PC-9 (cell line): ENCODE measurements around the gene CENPP. TPM values are rescaled to one million over a fixed set of nuclear protein-coding genes. Genes with fewer than 3 reads are reported as not detected.

Source experiments
- BruUV-seq: library from RNA; stranded (reverse); fragments of 400-500 nt; replicated peaks from 2 replicates; lab custom pipeline; 2021; lab: Mats Ljungman, UMichigan
- CTCF ChIA-PET: fragments of 300-600 bp; sonication (Branson Sonifier 250); formaldehyde crosslinking; loops from one replicate; lab custom pipeline; 2022; ENCODE audit warnings: antibody characterized with exemption; lab: Charles Lee
- POLR2A ChIA-PET: fragments of 300-600 bp; sonication (Branson Sonifier 250); formaldehyde crosslinking; loops from one replicate; lab custom pipeline; 2022; ENCODE audit warnings: antibody characterized with exemption; ENCODE audit not compliant: unreplicated experiment; lab: Charles Lee
- DNase-seq, 2 experiments: peaks; one replicate each; pipeline versions ENCODE4 v3.0.0 to v3.0.0-alpha.2; 2015 to 2022; ENCODE audit warnings: mixed read lengths in 1 of 2
- H2AFZ ChIP-seq: fragments of 200-600 bp; sonication (generic); 2 replicates; pipeline ENCODE4 v1.8.1; 2017; ENCODE audit warnings: antibody characterized with exemption
- H3F3A ChIP-seq: fragments of 200-600 bp; sonication (generic); 2 replicates; pipeline ENCODE4 v1.8.1; 2017; ENCODE audit warnings: antibody characterized with exemption, mild to moderate bottlenecking, low read depth; ENCODE audit not compliant: insufficient read depth
- H3K27ac ChIP-seq: fragments of 200-600 bp; sonication (generic); 2 replicates; pipeline ENCODE4 v1.6.1; 2016; ENCODE audit warnings: mixed run types
- H3K27me3 ChIP-seq: fragments of 200-600 bp; sonication (generic); 2 replicates; pipeline ENCODE4 v1.6.1; 2016; ENCODE audit warnings: low read depth, mixed run types; ENCODE audit not compliant: insufficient read depth
- H3K36me3 ChIP-seq: fragments of 200-600 bp; sonication (generic); 2 replicates; pipeline ENCODE4 v1.6.1; 2016; ENCODE audit warnings: low read depth, mixed run types
- H3K4me1 ChIP-seq: fragments of 200-600 bp; sonication (generic); replicated peaks from 2 replicates; pipeline ENCODE4 v1.6.1; 2016; ENCODE audit warnings: mixed run types; ENCODE audit not compliant: insufficient read depth
- H3K4me2 ChIP-seq: fragments of 200-600 bp; sonication (generic); 2 replicates; pipeline ENCODE4 v1.6.1; 2017; ENCODE audit warnings: mixed run types
- H3K4me3 ChIP-seq: fragments of 200-600 bp; sonication (generic); 2 replicates; pipeline ENCODE4 v1.6.1; 2016; ENCODE audit warnings: mixed run types
- H3K79me2 ChIP-seq: fragments of 200-600 bp; sonication (generic); 2 replicates; pipeline ENCODE4 v1.6.1; 2017; ENCODE audit warnings: low read depth, mixed run types
- H3K9me2 ChIP-seq: fragments of 200-600 bp; sonication (generic); 2 replicates; pipeline ENCODE4 v1.8.1; 2017; ENCODE audit warnings: mild to moderate bottlenecking; ENCODE audit not compliant: insufficient read depth
- H3K9me3 ChIP-seq: fragments of 200-600 bp; sonication (generic); 2 replicates; pipeline ENCODE4 v1.8.1; 2016; ENCODE audit warnings: low read depth; ENCODE audit not compliant: insufficient read depth
- H4K20me1 ChIP-seq: fragments of 200-600 bp; sonication (generic); 2 replicates; pipeline ENCODE4 v1.8.1; 2017; ENCODE audit not compliant: insufficient read depth
- EZH2 ChIP-seq: fragments of 200-600 bp; sonication (generic); IDR thresholded peaks from 2 replicates; pipeline ENCODE4 v1.8.0; 2017; ENCODE audit warnings: antibody characterized with exemption, low read depth
- intact Hi-C: fragments of 100-400 bp; cut with micrococcal nuclease; formaldehyde crosslinking; loops from one replicate; pipeline ENCODE4 v1.10.0; 2022; ENCODE audit not compliant: unreplicated experiment
- total RNA-seq: library from RNA; stranded (reverse); gene quantifications from 2 replicates; pipeline ENCODE4 v1.2.3, GENCODE V29; 2021
- TF ChIP-seq, protein P1 (sequence below): fragments of 200-600 bp; sonication (generic); conservative IDR thresholded peaks from 2 replicates; pipeline ENCODE4 v1.6.1; 2017; ENCODE audit warnings: mixed run types, antibody characterized with exemption, mild to moderate bottlenecking, moderate library complexity

The CENPP gene
- total RNA-seq, 1 experiment from 2014 or later = 10.0 TPM

GRCh38 chr9:92444841-92445240, 119.1 kb downstream of the CENPP start:
- Histone ChIP-seq H3K4me3 (no peak overlapping the region), H4K20me1 (no peaks in the 10 kb centered on the region), H3K27ac (no peak overlapping the region), H3K9me3 (no peaks in the 10 kb centered on the region), H3K79me2 (no peaks in the 10 kb centered on the region), H3K27me3 (no peaks in the 10 kb centered on the region), H3F3A (no peaks in the 10 kb centered on the region), H2AFZ (no peak overlapping the region), H3K36me3 (no peaks in the 10 kb centered on the region), H3K9me2 (no peaks in the 10 kb centered on the region), H3K4me2 (no peak overlapping the region), H3K4me1 (no peaks in the 10 kb centered on the region)
- intact Hi-C loops = no loop called here
- TF ChIP-seq, protein P1, sequence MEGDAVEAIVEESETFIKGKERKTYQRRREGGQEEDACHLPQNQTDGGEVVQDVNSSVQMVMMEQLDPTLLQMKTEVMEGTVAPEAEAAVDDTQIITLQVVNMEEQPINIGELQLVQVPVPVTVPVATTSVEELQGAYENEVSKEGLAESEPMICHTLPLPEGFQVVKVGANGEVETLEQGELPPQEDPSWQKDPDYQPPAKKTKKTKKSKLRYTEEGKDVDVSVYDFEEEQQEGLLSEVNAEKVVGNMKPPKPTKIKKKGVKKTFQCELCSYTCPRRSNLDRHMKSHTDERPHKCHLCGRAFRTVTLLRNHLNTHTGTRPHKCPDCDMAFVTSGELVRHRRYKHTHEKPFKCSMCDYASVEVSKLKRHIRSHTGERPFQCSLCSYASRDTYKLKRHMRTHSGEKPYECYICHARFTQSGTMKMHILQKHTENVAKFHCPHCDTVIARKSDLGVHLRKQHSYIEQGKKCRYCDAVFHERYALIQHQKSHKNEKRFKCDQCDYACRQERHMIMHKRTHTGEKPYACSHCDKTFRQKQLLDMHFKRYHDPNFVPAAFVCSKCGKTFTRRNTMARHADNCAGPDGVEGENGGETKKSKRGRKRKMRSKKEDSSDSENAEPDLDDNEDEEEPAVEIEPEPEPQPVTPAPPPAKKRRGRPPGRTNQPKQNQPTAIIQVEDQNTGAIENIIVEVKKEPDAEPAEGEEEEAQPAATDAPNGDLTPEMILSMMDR = no peak
- TF ChIP-seq EZH2 = no peak
- POLR2A ChIA-PET = no interaction called here
- no peak for DNase-seq
- CTCF ChIA-PET = no interaction called here
- BruUV-seq = no TSS peak

DNA sequence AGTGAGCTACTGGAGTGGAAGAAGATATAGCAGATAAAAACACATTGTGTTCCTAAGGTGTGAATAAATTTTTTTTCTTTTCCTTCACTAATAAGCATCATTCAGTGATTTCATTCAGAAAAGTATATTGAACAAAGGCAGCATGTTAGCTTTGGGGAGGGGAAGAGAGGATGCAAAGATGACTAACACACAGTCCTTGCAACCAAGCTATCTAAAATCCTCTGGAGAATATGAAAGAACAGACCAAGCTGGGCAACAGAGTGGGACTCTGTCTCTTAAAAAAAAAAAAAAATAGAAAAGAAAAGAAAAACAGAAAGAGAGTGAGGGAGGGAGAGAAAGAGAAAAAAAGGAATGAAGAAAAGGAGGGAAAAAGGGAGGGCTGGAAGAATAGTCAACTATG, 120.8 kb downstream of the CENPP start:
- Histone ChIP-seq H3K9me3 (no peaks in the 10 kb centered on the region), H3K27me3 (no peaks in the 10 kb centered on the region), H3F3A (no peaks in the 10 kb centered on the region), H3K4me1 (no peaks in the 10 kb centered on the region), H4K20me1 (no peaks in the 10 kb centered on the region), H3K4me2 (no peak overlapping the region), H3K9me2 (no peaks in the 10 kb centered on the region), H2AFZ (no peak overlapping the region), H3K79me2 (no peaks in the 10 kb centered on the region), H3K36me3 (no peaks in the 10 kb centered on the region), H3K27ac (no peak overlapping the region), H3K4me3 (no peak overlapping the region)
- ChIA-PET CTCF (no interaction called here), POLR2A (no interaction called here)
- intact Hi-C loops = no loop called here
- BruUV-seq = no TSS peak
- TF ChIP-seq, protein P1 = no peak
- no peak for TF ChIP-seq EZH2
- no peak for DNase-seq

DNA sequence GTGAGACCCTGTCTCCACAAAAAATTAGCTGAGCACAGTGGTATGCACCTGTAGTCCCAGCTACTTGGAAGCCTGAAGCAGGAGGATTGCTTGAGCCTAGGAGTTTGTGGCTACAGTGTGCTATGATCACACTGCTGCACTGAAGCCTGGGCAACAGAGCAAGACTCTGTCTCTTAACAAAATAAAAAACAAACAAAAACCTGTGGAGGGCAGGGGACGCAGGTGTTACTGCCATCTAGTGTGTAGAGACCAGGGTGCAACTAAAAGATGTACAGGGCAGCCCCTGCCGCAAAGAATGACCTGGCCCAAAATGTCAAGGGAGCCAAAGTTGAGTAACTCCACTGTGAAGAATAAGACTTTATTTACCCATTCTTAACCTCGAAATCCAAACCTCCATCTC, 129.5 kb downstream of the CENPP start:
- CTCF ChIA-PET = no interaction called here
- H3K27ac ChIP-seq = no peak overlapping the region
- POLR2A ChIA-PET = no interaction called here
- no peak overlapping the region for H3K4me3 ChIP-seq
- intact Hi-C loops = no loop called here
- TF ChIP-seq, protein P1 = peak; percentile 39; the same call in 1 of the 2 replicates
- TF ChIP-seq EZH2 = no peak
- H3K9me3 ChIP-seq = no peaks in the 10 kb centered on the region
- H3K4me2 ChIP-seq = no peak overlapping the region
- H3K79me2 ChIP-seq = no peaks in the 10 kb centered on the region
- no peaks in the 10 kb centered on the region for H3K36me3 ChIP-seq
- H4K20me1 ChIP-seq = no peaks in the 10 kb centered on the region
- no peaks in the 10 kb centered on the region for H3K27me3 ChIP-seq
- H2AFZ ChIP-seq = no peak overlapping the region
- H3K4me1 ChIP-seq = no peaks in the 10 kb centered on the region
- DNase-seq = no peak
- no TSS peak for BruUV-seq
- no peaks in the 10 kb centered on the region for H3K9me2 ChIP-seq
- H3F3A ChIP-seq = no peaks in the 10 kb centered on the region
